MCF 10A (cell line): ENCODE data around the gene CP. TPM values are rescaled to one million over a fixed set of nuclear protein-coding genes. Genes with fewer than 3 reads are reported as not detected.
A peak's percentile ranks its signal among the peaks of the same experiment; 100 is the strongest.

Source experiments
- BruUV-seq: library from RNA; stranded (reverse); fragments of 400-500 nt; replicated peaks from 2 replicates; lab custom pipeline; 2021; lab: Mats Ljungman, UMichigan
- CTCF ChIA-PET: fragments of 300-600 bp; sonication (Branson Sonifier 250); formaldehyde crosslinking; extraction: SDS; loops from one replicate; lab custom pipeline; 2021; ENCODE audit warnings: antibody characterized with exemption, inconsistent platforms; lab: Yijun Ruan, JAX
- POLR2A ChIA-PET: fragments of 300-600, 350-650 bp; sonication (Branson Sonifier 250); formaldehyde crosslinking; extraction: SDS; loops from one replicate; lab custom pipeline; 2020; ENCODE audit warnings: antibody characterized with exemption, inconsistent platforms; lab: Yijun Ruan, JAX
- DNase-seq: peaks from one replicate; pipeline ENCODE4 v3.0.0-alpha.2; 2018; ENCODE audit not compliant: unreplicated experiment
- H3K27ac Mint-ChIP-seq: one replicate; pipeline ENCODE4 v1.8.0; 2022; ENCODE audit warnings: mild to moderate bottlenecking, low read depth, mixed read lengths; ENCODE audit not compliant: unreplicated experiment
- H3K27me3 Mint-ChIP-seq: one replicate; pipeline ENCODE4 v1.8.0; 2022; ENCODE audit warnings: mixed read lengths; ENCODE audit not compliant: insufficient read depth, unreplicated experiment
- H3K36me3 Mint-ChIP-seq: one replicate; pipeline ENCODE4 v1.8.0; 2022; ENCODE audit warnings: mild to moderate bottlenecking, moderate library complexity, mixed read lengths; ENCODE audit not compliant: insufficient read depth, unreplicated experiment
- H3K4me1 Mint-ChIP-seq: one replicate; pipeline ENCODE4 v1.8.0; 2022; ENCODE audit warnings: mixed read lengths; ENCODE audit not compliant: insufficient read depth, unreplicated experiment
- H3K4me3 Mint-ChIP-seq: one replicate; pipeline ENCODE4 v1.8.0; 2022; ENCODE audit warnings: mild to moderate bottlenecking, moderate library complexity, mixed read lengths; ENCODE audit not compliant: unreplicated experiment
- H3K9me3 Mint-ChIP-seq: one replicate; pipeline ENCODE4 v1.8.0; 2022; ENCODE audit warnings: mixed read lengths; ENCODE audit not compliant: unreplicated experiment
- CTCF ChIP-seq: fragments of 200-600 bp; IDR thresholded peaks from one replicate; pipeline ENCODE4 v1.8.0; 2022; ENCODE audit warnings: antibody characterized with exemption, mild to moderate bottlenecking; ENCODE audit not compliant: unreplicated experiment
- intact Hi-C: fragments of 100-400 bp; cut with micrococcal nuclease; formaldehyde crosslinking; loops from 2 replicates; pipeline ENCODE4 v1.14.1; 2022
- total RNA-seq: library from RNA; stranded (reverse); gene quantifications from 2 replicates; pipeline ENCODE4 v1.2.3, GENCODE V29; 2022

CP gene
- total RNA-seq, 1 experiment from 2014 or later = not detected

GRCh38 chr3:149180057-149180573 lies 41.5 kb downstream of the CP start:
- Mint-ChIP-seq H3K27ac (no peak overlapping the region), H3K4me3 (no peak overlapping the region), H3K9me3 (peaks cover 6% of the 10 kb centered on the region), H3K36me3 (no peaks in the 10 kb centered on the region), H3K4me1 (peaks cover 6% of the 10 kb centered on the region), H3K27me3 (no peaks in the 10 kb centered on the region)
- POLR2A ChIA-PET = interaction anchor here (0.6 to 4.4 kb wide), 15 partner anchors 11 to 203 kb away, joined by 3 to 41 read pairs (median 4); partner anchors contain the start of gene HPS3
- BruUV-seq = no TSS peak
- DNase-seq = peak; percentile 100
- CTCF ChIA-PET = interaction anchor here (0.7 to 2.0 kb wide), 7 partner anchors 11 to 299 kb away, joined by 3 to 14 read pairs (median 4); no protein-coding TSS in a partner anchor
- TF ChIP-seq CTCF = no peak
- intact Hi-C loops = loop anchor here (2.0 to 5.0 kb wide), 3 partner anchors 45 to 93 kb away; no protein-coding TSS in a partner anchor

- ChIA-PET POLR2A (interaction anchor here (0.8 to 4.4 kb wide), 9 partner anchors 10 to 119 kb away, joined by 3 to 41 read pairs (median 5); partner anchors contain the start of gene HPS3), CTCF (interaction anchor here (0.7 to 2.0 kb wide), 4 partner anchors 24 to 298 kb away, joined by 3 to 14 read pairs (median 4); no protein-coding TSS in a partner anchor)
- no peak overlapping the region for H3K27ac Mint-ChIP-seq
- intact Hi-C loops = no loop called here
- H3K27me3 Mint-ChIP-seq = no peaks in the 10 kb centered on the region
- H3K36me3 Mint-ChIP-seq = no peaks in the 10 kb centered on the region
- H3K4me3 Mint-ChIP-seq = no peak overlapping the region
- DNase-seq = peak; percentile 42
- no peak for TF ChIP-seq CTCF
- BruUV-seq = no TSS peak
- peaks cover 11% of the 10 kb centered on the region for H3K4me1 Mint-ChIP-seq
- peaks cover 6% of the 10 kb centered on the region for H3K9me3 Mint-ChIP-seq
Measured at GRCh38 chr3:149179220-149179619, 42.4 kb downstream of the CP start.

GRCh38 chr3:149177122-149177521 lies 44.5 kb downstream of the CP start:
- no peak overlapping the region for H3K4me3 Mint-ChIP-seq
- H3K36me3 Mint-ChIP-seq = peaks cover 14% of the 10 kb centered on the region
- no peak for DNase-seq
- H3K27me3 Mint-ChIP-seq = no peaks in the 10 kb centered on the region
- ChIA-PET CTCF (interaction anchor here (0.9 to 1.0 kb wide), 2 partner anchors 8 to 60 kb away, joined by 3 read pairs; no protein-coding TSS in a partner anchor), POLR2A (interaction anchor here (1.1 to 4.4 kb wide), 3 partner anchors 15 to 47 kb away, joined by 3 to 38 read pairs (median 4); partner anchors contain the start of gene HPS3)
- H3K4me1 Mint-ChIP-seq = peaks cover 11% of the 10 kb centered on the region
- intact Hi-C loops = no loop called here
- H3K9me3 Mint-ChIP-seq = peaks cover 6% of the 10 kb centered on the region
- BruUV-seq = no TSS peak
- TF ChIP-seq CTCF = no peak
- no peak overlapping the region for H3K27ac Mint-ChIP-seq

- H3K36me3 Mint-ChIP-seq = peaks cover 26% of the 10 kb centered on the region
- DNase-seq = no peak
- no peaks in the 10 kb centered on the region for H3K27me3 Mint-ChIP-seq
- BruUV-seq = no TSS peak
- peaks cover 6% of the 10 kb centered on the region for H3K9me3 Mint-ChIP-seq
- intact Hi-C loops = no loop called here
- H3K4me3 Mint-ChIP-seq = no peak overlapping the region
- CTCF ChIA-PET = no interaction called here
- POLR2A ChIA-PET = interaction anchor here (0.7 kb wide), 1 partner anchor 98 kb away, joined by 3 read pairs; no protein-coding TSS in a partner anchor
- H3K4me1 Mint-ChIP-seq = peaks cover 11% of the 10 kb centered on the region
- TF ChIP-seq CTCF = no peak
- no peak overlapping the region for H3K27ac Mint-ChIP-seq
Measured at GRCh38 chr3:149174901-149175300, 46.7 kb downstream of the CP start.
